Activated CD4-positive, CD25-positive, alpha-beta regulatory T cell (primary cell): ENCODE results near the gene SLC13A4.
"Not testable (repeated sequence)": the region's sequence is repeated elsewhere in the genome, so short reads cannot be mapped to it uniquely, and the experiment has no call there.

Experiments
- DNase-seq, 4 experiments: peaks; one replicate each; lab custom pipeline; 2025; lab: John Stamatoyannopoulos, UW

Gene SLC13A4

DNA sequence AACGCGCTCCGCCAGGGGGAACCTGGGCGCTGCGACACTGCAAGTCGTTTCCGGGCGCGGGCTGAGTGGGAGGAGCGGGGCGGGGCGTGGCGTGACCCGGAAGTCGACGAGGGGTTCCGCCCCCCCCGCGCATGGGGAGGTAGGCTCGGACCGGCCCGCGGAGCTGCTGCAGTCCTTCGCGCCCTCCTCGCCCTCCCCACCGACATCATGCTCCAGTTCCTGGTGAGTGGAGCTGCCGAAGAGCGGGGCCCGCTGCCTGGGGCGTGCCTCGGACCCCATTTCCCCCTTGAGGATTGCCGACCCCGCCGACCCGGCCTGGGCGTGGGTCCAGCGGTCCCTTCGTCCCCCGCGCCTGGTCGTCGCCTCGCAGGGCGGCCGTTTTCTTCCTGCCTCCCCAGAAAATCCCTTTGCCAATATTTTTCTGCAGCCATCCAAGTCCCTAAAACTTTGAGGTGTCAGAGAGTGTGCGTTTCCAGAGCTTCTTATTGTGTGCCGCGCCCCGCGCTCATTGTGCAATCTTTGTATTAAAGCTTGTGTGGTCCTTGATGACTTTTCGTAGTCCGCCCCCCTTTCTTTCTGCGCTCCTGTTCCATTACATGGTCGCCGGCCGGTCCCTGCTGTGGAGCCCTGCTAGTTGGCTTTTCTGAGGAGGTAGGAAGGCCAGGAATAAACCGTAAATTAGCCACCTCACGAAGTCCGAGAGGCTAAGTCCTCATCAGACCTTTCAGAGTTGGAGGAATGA lies 65.4 kb downstream of the SLC13A4 start, which contains the start of gene STMP1:
TSS of gene STMP1 (plus strand) at position 142 of the 742 bp plus-strand sequence.
- DNase-seq, result peak; percentile 94 to 97 (median 95)

DNA sequence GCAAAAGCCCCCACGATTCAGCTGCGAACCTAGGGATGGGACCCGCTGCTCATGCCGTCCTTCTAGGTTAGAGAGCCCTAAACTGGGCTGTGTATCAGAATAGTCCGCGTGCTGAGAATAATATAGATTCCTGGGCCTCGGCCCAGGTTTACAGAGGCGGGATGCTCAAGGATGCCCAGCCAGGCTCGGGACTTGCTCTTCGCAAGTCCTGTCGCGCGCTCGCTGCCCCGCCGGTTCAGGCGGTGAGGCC lies 65.9 kb downstream of the SLC13A4 start:
- no peak for DNase-seq

DNA sequence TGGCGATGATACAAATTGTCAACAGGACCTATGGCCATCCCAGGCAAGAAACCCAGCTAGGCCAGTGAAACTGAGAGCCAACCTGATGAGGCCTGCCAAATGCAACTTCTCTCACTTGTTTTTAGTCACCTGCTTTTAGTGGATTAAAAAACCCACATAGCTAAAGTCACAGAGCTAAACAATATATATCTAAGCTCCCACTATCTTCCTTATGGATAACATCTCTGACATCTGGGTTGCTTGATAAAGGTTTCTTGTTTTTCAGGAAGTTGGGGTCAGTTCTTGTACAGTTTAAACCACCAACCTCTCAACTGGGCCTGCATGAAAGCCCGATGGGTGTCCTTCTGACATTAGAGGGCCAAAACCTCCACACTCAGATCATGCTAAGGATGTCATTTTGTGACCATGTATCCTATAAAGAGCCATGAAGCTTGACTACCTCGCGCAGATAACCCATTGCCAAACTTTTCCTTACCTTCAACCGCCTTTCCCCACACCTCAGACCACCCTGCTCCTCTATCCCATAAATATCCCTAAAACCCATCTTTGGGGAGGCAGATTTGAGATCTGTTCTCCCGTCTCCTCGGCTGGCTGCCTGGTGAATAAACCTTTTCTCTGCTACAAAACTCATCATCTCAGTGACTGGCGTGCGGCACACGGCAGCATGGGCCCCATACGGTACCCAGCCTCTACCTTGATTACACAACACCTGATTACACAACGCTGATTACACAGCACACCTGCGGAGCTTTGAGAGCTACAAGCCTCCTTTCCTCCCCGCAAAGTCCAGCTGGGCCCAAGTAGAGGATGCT lies 66.5 kb downstream of the SLC13A4 start:
- no peak for DNase-seq

DNA sequence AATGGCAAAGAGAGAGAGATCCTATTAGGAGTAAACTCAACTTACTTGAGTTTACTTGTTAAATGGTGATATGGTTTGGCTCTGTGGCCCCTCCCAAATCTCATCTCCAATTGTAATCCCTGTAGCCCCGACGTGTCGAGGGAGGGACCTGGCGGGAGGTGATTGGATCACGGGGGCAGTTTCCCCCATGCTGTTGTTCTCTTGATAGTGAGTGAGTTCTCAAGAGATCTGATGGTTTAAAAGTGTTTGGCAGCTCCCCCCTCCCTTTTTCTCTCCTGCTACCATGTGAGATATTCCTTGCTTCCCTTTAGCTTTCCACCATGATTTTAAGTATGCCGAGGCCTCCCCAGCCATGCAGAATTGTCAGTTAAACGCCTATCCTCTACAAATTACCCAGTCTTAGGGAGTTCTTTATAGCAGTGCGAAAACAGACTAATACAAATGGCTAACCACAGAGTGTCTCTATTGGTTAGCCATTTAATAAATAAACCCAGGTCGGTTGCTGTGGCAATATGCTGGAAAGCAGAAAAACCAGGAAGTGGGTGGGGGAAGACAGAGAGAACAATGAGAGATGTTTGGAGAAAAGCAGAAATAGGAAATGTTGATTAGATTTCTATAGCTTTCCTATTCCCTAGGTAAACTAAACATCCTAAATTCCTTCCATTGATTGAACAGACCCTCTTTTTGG lies 68.7 kb downstream of the SLC13A4 start:
- DNase-seq, result no peak

DNA sequence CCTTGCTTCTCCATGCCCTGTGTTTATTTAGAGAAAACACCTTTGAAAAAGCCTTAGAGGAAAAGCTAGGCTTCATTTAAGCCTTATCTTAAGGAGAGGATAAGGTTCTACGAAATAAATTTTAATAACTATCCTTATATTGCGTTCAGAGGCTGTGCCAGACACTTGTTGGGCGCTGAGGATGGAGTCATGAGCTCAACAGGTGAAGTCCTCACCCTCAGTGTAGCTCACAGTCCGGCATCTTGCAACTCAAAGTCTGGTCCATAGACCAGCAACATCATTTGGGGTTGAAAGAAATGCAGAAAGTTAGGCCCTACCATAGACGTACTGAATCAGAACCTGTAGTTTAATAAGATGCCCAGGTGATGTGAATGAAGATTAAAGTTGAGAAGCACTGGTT lies 69.4 kb downstream of the SLC13A4 start:
- DNase-seq, result no peak

DNA sequence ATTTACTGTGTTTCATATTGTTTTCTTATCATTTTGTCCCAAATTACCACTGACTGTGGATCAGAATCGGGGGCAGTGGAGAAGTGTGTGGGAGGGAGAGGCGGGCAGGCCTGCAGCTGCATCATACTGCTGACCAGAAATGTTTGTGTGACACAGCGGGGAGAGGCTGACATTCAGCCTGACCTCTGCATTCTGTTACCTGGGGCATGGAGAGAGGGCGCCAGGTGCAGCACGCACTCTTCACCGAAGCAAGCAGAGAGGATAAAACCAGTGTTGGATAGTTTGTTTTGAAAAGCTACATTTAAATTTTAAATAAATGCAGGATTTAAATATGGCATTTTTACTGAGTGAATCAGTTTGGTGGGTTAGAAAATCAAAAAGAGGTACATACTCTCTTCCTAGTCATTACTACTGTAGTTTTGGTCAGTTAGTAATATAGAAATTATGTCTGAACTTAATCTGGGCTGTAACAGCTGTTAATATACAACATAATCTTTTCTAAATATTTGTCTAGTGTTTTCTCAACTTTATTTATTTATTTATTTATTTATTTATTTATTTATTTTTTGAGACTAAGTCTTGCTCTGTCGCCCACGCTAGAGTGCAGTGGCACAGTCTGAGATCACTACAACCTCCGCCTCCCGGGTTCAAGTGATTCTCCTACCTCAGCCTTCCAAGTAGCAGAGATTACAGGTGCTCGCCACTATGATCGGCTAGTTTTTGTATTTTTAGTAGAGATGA lies 74.5 kb downstream of the SLC13A4 start:
- no peak for DNase-seq

DNA sequence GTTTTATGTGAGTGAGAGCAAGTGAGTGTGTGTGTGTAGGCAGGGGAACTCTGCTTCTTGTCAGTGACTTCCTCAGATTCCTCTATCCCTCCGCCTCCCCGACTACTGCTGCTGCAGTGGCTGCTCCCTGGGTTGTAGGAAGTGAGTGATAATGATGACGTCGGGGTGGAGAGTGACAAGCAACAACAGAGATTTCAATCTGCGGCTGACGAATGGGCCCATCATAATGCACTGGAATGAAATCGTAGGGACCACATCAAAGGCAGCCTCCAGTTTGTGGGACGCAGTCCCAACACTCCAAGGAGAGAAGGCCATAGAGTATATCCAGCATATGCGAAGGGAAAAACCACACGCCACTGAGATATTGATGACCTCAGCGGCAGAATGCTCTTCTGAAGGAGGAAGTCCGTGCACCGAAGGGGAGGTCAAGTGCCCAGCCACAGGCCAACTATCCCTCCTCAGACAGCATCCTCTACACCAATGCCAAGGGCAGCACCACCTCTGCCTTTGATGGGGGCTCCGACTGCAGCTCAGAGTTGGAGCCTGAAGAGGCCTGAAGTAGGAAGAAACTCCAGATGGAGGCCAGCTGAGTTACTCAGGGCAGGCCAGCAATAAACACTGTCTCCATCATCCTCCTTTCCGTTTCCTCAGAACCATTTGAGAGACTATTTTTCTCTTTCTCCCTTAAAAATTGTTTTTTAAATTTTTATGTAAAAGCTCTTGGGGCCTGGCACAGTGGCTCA lies 77.0 kb downstream of the SLC13A4 start:
- DNase-seq, result no peak

DNA sequence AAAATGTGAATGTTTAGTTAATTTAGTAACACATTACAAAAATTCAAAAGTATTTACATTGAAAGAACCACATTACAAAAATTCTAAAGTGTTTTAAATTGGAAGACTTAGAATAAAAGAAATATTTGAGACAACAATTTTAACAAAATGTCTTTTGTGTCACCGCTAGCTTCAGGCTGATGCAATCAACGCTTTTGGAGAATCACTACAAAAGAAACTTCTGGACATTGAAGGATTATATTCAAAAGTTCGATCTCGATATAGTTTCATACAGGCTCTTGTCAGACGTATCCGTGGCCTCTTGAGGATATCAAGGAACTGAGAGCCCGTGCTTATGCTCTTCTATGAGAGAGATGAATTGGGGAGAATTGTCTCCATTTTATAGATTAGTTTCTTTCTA lies 79.8 kb downstream of the SLC13A4 start:
- no peak for DNase-seq

DNA sequence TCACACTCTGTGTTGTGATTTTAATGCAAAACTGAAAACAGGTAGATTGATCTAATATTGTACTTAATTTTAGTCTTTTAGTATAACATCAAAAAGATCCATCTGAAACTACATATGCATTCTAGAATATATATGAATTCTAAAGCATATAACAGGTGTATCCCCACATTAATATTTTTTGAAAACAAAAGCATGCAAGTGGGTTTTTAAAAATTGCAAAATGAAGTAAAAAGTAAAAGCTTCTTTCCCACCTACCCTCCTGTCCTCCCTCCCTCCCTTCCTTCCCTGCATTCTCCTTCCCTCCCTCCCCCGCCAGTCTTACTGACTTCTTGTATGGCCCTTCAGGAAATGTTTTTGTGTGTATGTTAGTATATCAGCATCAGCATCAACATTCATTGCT lies 80.2 kb downstream of the SLC13A4 start:
- DNase-seq, result no peak

DNA sequence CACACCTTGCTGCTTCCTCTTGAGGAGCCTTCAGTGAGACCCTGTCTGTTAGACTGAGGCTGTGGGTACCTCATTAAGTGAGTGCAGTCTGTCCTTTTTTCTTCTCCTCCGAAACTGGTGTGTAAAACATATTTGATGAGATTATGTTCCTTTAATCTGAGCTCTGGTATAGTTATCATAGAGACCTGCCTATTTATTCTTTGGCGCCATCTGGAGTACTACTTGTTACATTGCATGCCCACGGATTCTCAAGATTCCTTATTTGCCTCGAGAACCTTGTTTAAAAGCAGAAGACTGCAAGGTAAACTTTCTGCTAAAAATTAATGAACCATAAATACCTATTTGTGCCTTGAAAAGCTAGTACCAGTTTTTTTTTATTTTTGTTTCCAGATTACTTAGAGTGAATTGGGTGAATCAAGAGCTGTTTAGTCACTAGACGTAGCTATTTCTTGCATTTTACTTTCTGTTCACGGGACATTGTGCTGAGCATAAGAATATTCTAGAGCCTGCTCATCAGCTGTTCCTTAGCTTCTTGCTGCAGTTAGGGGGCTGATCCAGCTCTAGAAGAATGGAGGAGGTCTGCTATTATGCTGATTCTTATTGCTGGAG lies 82.6 kb downstream of the SLC13A4 start:
- DNase-seq, result no peak

DNA sequence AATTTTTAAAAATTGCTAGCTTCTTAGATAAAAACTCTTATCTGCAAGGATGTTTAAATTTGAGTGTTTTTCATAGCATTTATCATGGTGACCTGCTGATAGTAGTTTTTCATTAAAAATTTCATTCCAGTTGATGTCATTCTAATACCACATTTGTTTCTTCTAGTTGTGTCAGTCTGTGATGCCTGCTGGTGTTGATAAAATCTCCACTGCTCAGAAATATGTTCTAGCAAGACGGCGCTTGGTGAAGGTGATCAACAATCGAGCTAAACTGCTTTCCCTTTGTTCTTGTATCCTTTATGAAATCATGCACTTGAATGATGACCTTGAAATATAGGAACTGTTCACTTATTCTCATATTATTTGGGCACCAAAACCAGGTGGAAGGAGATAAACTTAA lies 83.3 kb downstream of the SLC13A4 start:
- DNase-seq, result no peak

DNA sequence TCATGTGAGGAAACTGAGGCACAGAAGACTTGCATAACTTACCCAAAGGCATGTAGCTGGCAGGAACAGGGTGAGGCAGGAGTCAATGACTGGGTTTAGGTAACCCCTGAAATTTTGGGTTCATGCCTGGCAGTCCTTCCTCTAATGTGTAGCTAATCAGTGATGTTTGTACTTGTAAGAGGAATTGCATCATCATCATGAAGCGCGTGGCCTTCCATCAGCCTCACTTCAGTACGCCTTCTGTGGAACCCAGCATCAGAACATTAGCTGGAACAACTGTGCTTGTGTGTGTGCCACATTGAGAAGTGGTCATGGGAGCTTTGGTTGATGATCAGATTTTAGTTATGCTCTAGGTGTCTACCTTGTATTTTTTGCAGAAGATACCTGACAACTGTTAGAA lies 83.8 kb downstream of the SLC13A4 start:
- no peak for DNase-seq

DNA sequence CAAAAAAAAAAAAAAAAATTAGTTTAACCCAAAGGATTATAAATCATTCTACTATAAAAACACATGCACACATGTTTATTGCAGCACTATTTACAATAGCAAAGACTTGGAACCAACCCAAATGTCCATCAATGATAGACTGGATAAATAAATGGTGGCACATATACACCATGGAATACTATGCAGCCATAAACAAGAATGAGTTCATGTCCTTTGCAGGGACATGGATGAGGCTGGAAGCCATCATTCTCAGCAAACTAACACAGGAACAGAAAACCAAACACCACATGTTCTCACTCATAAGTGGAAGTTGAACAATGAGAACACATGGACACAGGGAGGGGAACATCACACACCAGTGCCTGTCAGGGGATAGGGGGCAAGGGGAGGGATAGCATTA lies 88.3 kb downstream of the SLC13A4 start:
- not testable (repeated sequence) for DNase-seq

DNA sequence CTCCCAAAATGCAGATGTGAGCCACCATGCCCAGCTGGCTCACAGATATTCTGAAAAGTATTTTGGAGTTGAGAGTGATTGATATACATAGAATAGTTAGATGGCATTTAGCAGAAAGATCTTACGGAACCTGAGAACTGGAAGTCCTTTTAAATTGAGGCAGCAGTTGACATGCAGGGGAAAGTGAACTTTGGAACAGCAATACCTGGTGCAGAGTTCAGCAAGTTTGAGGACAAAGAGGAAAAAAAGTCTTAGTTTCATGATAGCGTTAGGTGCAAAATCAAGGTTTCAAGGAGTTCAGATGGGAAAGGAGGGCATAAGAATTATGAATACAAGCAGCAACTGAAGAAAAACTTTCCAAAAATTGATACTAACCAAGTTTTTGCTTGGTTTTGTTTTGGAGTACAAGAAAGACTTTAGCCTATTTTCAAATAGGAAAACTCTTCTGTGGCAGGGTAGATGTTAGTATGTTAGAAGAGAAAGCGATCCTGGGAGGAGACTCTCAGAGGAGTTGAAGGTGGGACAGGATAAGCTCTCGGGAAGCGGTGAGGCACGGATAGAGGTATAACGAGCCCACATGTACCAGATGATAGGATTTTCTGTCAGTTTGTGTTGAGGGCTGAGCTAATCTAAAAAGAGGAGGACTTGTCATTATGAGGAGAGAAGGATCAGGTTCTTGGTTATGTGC lies 93.7 kb downstream of the SLC13A4 start:
- no peak for DNase-seq
